GM12865 (cell line): ENCODE data around the gene IL4R.

Experiments used
- DNase-seq: peaks from one replicate; pipeline ENCODE4 v3.0.0; 2010; ENCODE audit warnings: low read depth
- H3K4me3 ChIP-seq: 2 replicates; pipeline ENCODE4 v1.5.1; 2011; ENCODE audit warnings: mild to moderate bottlenecking, low read depth, low read length, control low read depth
- CTCF ChIP-seq: IDR thresholded peaks from 2 replicates; pipeline ENCODE4 v1.5.1; 2011; ENCODE audit warnings: low read length, control low read depth, low read depth, inconsistent platforms; ENCODE audit not compliant: insufficient read depth; ENCODE audit errors: missing control alignments

The IL4R gene

GRCh38 chr16:27341549-27341948 lies 27.8 kb downstream of the IL4R start:
- TF ChIP-seq CTCF, result no peak
- H3K4me3 ChIP-seq, result no peak overlapping the region

GRCh38 chr16:27341971-27342370 lies 28.2 kb downstream of the IL4R start:
- TF ChIP-seq CTCF, result no peak
- no peak for DNase-seq
- H3K4me3 ChIP-seq, result no peak overlapping the region

More at GRCh38 chr16:27341549-27341948, 27.8 kb downstream of the IL4R start:
- no peak for DNase-seq

- no peak overlapping the region for H3K4me3 ChIP-seq
- no peak for TF ChIP-seq CTCF
- no peak for DNase-seq
Observed at GRCh38 chr16:27344721-27345120, 30.9 kb downstream of the IL4R start.

- DNase-seq, result no peak
- TF ChIP-seq CTCF, result no peak
- H3K4me3 ChIP-seq, result no peak overlapping the region
Observed at GRCh38 chr16:27345201-27345600, 31.4 kb downstream of the IL4R start.

DNA sequence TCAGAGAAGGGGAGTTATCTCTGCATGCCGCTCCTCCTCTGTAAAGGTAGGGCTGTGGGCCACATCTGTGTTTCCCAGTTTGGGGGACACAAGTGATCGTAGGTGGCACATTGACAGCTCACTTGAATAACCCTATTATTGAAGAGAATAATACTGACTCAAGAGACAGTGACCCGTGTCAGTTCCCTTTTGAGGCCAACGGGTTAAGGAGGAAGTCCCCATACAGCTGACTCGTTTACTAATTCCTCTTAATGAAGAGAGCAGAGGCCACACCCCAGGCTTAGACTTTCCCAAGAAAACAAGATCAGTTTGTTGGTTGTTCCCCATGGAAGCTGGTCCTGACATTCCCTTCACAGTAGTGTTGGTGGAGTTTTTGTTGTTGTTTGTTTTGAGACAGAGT lies 33.0 kb downstream of the IL4R start:
- DNase-seq, result no peak
- no peak overlapping the region for H3K4me3 ChIP-seq
- no peak for TF ChIP-seq CTCF

- DNase-seq, result no peak
- no peak for TF ChIP-seq CTCF
- no peak overlapping the region for H3K4me3 ChIP-seq
Observed at GRCh38 chr16:27347930-27348685, 34.3 kb downstream of the IL4R start.

DNA sequence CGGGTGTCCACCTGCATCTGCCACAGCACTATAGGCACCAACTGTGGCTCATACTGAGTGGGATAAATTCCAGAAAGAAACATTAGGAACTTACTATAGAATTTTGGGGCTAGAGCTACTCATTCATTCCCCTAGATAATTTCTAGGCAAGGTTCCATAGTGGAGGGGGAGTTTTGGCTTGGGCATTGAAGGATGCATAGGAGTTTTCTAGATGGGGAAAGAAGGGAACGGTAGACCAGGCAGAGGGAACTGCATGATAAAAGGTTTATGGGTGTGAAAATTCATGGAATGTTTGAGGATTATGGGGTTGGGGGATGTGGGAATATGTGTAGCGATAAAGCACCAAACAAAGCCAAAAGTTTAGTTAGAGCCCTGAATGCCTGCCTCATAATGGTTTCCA lies 35.5 kb downstream of the IL4R start:
- DNase-seq, result no peak
- H3K4me3 ChIP-seq, result no peak overlapping the region
- TF ChIP-seq CTCF, result no peak
